OCI-LY1 (cell line): ENCODE results near the gene OOEP.

ENCODE experiments used
- EZH2 ChIP-seq: fragments of 200-600 bp; sonication (generic), shearing (Covaris generic); IDR thresholded peaks from 2 replicates; pipeline ENCODE4 v1.8.0; 2017; ENCODE audit warnings: borderline replicate concordance, mixed run types, mild to moderate bottlenecking, antibody characterized with exemption, low read length, moderate library complexity, mixed read lengths
- TF ChIP-seq, protein P1 (sequence below): fragments of 200-600 bp; sonication (generic), shearing (Covaris generic); IDR thresholded peaks from 2 replicates; pipeline ENCODE4 v1.5.1; 2017; ENCODE audit warnings: mild to moderate bottlenecking, antibody characterized with exemption, low read length, moderate library complexity, mixed read lengths

GRCh38 chr6:73418081-73418741, 48.5 kb upstream of the OOEP start:
- TF ChIP-seq, protein P1, sequence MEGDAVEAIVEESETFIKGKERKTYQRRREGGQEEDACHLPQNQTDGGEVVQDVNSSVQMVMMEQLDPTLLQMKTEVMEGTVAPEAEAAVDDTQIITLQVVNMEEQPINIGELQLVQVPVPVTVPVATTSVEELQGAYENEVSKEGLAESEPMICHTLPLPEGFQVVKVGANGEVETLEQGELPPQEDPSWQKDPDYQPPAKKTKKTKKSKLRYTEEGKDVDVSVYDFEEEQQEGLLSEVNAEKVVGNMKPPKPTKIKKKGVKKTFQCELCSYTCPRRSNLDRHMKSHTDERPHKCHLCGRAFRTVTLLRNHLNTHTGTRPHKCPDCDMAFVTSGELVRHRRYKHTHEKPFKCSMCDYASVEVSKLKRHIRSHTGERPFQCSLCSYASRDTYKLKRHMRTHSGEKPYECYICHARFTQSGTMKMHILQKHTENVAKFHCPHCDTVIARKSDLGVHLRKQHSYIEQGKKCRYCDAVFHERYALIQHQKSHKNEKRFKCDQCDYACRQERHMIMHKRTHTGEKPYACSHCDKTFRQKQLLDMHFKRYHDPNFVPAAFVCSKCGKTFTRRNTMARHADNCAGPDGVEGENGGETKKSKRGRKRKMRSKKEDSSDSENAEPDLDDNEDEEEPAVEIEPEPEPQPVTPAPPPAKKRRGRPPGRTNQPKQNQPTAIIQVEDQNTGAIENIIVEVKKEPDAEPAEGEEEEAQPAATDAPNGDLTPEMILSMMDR, result no peak
- TF ChIP-seq EZH2, result no peak
